Pons (tissue), 1 donor: ENCODE results near the gene MOB3B.

Experiments
- DNase-seq: peaks from one replicate; pipeline ENCODE4 v3.0.0-alpha.2; 2016; ENCODE audit warnings: low spot score

MOB3B gene

GRCh38 chr9:27391040-27391895 lies 138.3 kb downstream of the MOB3B start:
- DNase-seq = no peak

- no peak for DNase-seq
These were observed 141.5 kb downstream of the MOB3B start for GRCh38 chr9:27388150-27388549.

GRCh38 chr9:27387722-27388121 lies 141.9 kb downstream of the MOB3B start:
- no peak for DNase-seq

- DNase-seq = no peak
These were observed 143.0 kb downstream of the MOB3B start for GRCh38 chr9:27386571-27387091.

- no peak for DNase-seq
These were observed 143.8 kb downstream of the MOB3B start for GRCh38 chr9:27385606-27386322.

- no peak for DNase-seq
These were observed 145.2 kb downstream of the MOB3B start for GRCh38 chr9:27384262-27385014.

GRCh38 chr9:27383524-27383923 lies 146.1 kb downstream of the MOB3B start:
- no peak for DNase-seq

GRCh38 chr9:27382975-27383374 lies 146.6 kb downstream of the MOB3B start:
- no peak for DNase-seq

- DNase-seq = no peak
These were observed 147.3 kb downstream of the MOB3B start for GRCh38 chr9:27382308-27382707.

- no peak for DNase-seq
These were observed 150.0 kb downstream of the MOB3B start for GRCh38 chr9:27379311-27380251.

- DNase-seq = no peak
These were observed 151.7 kb downstream of the MOB3B start for GRCh38 chr9:27377811-27378456.

GRCh38 chr9:27377147-27377807 lies 152.3 kb downstream of the MOB3B start:
- no peak for DNase-seq

GRCh38 chr9:27373851-27374250 lies 155.8 kb downstream of the MOB3B start:
- no peak for DNase-seq

GRCh38 chr9:27372615-27373014 lies 157.0 kb downstream of the MOB3B start:
- DNase-seq = no peak

GRCh38 chr9:27371382-27371781 lies 158.2 kb downstream of the MOB3B start:
- DNase-seq = no peak

GRCh38 chr9:27369591-27369990 lies 160.0 kb downstream of the MOB3B start:
- no peak for DNase-seq

GRCh38 chr9:27368316-27368985 lies 161.2 kb downstream of the MOB3B start:
- DNase-seq = peak; percentile 89

- no peak for DNase-seq
These were observed 161.7 kb downstream of the MOB3B start for GRCh38 chr9:27367921-27368315.

GRCh38 chr9:27367175-27367798 lies 162.3 kb downstream of the MOB3B start:
- DNase-seq = peak; percentile 68
